ENCODE measurements around the gene GSPT1.

GRCh38 chr16:11828696-11829095 lies 87.1 kb downstream of the GSPT1 start:
- TF ChIP-seq CTCF (IDR thresholded peaks at IDR 0.05), result no peak
- TF ChIP-seq POLR2A (IDR thresholded peaks at IDR 0.05), result no peak
